Measurements from ENCODE around the gene KIT.

KIT gene

DNA sequence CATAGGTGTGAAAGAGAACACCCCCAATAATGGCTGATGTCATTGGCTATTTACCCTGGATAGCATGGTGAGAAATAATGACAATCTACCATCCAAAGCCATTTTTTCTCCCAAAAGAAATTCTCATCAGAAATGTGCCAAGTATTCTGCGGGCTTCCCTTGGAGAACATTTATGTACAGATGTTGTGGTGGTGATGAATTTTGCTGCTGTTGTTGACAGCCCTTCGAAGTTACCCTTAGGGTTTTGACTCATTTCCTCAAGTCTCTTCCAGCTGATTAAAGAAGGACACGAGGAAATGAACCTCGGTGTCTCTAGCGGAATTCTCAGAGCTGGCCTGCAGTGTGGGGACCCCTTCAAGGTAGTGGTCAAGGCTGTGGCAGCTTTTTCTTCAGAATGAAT, 3.4 kb downstream of the KIT start:
- no peak for DNase-seq

DNA sequence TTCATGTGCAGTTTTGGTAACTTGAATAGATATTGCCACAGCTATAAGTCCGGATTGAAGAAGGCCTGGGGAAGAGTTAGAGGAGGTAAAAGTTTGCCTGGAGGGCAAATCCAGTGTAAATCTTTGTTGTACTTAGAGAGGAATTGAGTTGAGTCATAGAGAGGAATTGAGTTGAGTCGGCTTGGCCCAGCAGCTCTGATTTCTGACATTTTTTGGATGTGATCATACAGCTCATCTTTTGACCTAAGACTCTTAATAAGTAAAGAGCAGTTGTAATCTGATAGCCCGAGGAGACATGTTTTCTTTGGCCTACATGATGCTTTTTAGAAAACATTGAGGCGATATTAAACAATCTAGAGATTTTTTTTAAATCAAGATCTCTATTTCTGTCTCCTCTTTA, 3.9 kb downstream of the KIT start:
- DNase-seq = no peak

DNA sequence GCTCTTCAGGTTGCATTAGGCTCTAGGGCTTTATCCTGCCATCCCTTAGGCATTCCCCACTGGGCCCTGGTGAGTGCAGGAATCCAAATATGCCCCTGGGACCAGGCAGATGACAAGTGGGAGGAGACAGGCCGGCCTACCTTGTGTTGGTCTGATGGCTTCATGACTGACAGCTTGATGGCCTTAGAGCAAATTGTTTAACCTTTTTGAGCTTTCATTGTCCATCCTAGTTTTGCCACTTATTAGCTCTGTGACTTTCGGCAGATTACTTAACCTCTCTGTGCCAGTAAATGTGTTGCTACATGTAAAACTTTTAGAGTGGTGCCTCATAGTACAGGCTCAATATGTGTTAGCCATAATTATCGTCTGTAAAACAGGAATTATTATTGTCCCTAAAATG, 4.4 kb downstream of the KIT start:
- DNase-seq = no peak

DNA sequence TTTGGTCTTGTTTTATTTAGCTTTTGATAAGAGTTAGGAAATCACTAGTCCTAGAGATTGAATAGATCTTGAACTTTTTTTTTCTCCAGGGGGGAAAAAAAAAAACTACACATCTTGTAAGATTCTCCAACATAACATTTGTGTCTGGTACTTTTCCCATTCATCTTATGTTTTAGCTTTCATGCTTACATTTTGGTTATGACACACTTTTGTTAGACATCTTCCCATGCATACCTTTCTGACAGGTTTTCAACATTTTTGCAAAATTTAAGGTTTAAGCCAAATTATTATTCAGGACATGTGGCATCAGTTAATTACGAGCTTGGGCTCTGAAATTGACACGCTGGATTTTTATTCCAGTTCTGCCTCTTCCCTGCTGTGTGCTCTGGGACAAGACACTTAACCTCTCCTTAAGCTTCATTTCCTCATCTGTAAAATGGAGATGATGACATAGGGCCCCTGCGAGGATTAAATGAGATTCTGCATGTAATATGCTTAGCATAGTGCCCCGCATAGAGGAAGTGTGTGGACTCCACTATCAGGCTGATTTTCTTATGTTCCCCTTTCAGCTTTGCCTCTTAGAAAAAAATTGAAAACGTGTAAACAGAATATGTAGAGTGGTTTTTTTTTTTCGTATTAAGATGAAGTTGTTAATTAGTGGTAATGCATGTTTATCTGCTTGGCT, 5.3 kb downstream of the KIT start:
- peak; percentile 63 for DNase-seq

DNA sequence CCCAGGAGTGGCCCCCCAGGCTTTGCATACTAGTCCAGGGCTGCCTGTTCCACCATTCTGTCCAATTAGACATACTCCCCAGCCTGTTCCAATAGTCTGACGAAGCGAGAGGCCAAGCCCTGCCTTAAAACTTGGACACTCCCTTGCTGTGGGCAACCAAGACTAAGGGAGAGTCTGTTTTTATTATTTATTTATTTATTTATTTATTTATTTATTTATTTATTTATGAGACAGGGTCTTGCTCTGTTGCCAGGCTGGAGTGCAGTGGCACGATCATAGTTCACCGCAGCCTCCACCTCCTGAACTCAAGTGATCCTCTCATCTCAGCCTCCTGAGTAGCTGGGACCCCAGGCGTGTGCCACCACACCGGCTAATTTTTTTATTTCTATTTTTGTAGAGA, 6.6 kb downstream of the KIT start:
- DNase-seq = no peak

DNA sequence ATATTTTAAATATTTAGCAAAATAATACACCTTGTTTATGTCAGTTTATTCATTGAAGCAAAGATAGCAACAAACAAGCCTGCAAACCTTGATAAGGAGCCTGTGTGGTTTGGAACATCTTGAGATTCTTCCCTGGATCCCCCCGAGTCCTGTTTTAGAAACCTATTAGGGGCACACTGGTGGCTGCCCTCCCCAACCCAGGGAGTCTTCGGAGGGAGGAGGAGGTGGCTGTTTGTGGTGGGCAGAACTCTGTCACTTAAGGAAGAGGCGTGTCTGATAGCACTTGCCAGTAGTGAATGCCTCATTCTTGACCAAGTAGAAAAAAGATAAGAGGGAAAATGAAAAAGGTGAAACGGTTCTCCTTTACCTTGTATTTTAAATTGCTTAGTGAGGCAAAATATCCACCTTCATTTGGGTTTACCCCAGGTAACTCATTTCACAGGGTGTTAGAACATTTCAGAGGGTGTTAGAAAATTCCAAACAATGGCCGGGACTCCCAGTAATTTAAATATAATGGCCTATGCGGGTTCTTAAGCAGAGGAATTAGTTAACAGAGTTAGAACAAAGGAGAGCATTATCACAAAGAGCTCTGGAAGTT, 10.4 kb downstream of the KIT start:
- peak; percentile 84 for DNase-seq

DNA sequence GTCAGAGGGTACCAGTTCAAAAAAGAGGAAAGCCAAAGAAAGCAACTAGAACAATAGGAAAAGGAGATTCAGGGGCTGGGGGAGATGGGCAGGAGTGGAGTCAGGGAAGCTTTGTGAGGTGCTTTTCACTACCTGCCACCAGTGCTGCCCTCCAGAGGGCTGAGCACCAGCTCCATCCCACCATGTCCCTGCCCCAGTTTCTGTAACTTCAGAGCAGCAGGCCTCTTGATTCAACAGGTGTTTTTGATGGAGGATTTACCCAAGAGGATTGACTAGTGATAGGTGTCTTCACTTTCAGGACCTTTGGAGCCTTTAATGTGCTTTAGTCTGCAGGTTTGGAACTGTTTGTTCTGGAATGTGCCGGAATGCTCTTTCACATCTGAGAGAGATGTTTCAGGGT, 12.1 kb downstream of the KIT start:
- no peak for DNase-seq

DNA sequence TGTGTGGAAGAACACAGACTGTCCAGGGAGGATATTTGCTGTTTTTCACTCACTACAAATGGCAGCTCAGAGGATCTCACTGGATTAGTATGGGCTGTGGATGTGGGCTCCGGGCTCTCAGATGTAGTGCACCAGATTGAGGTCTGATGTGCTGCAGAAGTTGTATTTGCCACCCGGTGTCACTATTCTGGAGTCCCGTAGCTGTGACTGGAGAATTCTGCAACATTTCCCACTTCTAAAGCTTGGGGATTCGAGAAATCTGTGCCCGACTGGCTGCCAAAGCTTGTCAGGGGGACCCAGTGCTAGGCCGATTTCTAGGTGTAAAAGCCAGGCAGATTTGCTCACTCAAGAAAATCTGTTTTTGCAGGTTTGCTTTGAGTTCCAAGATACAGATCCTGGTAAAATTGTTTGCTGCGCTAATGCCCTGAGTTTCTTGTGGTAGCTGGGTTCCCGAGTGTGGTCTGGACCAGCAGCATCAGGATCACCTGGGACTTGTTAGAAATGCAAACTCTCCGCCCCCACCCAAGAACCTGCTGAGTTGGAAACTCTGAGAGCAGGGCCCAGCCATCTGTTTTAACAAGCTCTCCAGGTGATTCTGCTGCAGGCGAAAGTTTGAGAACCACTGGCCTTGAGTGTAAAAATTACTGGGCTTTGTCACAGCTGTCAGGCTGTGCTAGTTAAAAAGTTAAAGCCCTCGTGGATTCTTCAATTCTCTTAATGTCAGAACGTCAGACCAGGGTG, 18.1 kb downstream of the KIT start:
- DNase-seq = no peak

DNA sequence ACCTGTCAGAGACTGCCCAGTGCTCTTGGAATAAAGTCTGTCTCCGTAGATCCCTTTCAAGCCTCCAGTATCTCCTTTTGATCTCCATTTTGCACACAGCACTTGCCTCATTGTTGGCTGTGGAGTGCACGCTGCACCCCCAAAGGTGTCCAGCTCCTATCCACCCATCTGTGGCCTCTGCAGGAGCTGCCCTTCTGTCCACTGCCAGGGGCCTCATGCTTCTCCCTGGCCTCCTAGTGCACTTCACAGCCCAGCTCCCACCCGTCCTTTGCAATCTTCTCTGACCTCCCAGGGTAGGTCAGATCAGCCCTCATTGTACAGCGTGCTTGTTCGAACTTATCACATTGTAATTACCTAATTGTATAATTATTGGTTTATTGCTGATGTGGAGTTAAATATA, 18.9 kb downstream of the KIT start:
- no peak for DNase-seq

DNA sequence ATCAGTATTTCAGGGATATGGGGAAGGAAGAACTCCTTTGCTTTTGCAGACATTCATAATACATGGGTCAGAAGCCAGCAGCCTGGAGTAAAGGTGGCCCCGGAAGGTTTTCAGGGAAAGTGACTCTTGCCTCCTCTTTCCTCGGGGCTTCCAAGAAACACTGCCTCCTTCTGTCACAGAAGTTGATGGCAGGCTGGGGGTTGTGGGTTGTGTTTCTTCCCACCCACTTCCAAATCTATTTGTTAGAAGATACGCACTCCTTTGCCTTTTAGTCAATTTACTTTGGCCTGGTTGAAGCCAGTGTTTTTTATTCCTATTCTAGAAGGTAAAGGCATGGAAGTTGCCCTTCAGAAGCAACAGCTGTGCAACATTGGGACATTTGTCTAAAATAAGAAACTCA, 19.7 kb downstream of the KIT start:
- DNase-seq = peak; percentile 35

DNA sequence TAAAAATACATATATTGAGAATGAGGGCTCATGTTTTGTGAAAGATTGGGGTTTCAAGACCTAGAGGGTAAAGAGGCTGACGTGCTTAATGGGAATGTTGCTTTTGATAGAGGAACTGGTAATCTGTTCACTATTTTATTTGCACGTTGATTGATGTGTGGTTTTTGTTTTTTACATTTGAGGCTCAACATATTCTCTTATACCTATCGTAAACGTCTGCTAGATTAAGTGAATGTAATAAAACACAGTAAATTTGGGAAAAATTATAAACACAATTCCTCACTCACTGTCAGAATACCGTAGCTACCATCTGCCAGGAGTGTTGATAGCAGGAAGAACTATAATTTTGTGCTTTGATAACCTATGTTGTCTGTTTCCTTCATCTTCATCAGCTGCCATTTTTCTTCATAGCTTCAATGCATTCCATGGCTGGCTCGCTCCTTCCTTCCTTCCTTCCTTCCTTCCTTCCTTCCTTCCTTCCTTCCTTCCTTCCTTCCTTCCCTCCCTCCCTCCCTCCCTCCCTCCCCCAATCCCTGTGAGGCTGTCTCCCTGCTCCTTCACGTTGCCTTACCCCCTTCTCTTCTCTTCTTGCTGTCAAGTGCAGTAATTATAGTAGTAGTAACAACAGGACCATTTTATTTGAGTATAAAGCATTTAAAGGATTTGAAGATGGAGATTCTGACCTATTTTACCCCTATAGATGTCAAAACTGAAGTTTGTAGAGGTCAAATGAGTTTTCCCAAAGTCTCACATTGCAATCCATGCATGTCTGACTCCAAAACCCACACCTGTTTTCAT, 20.3 kb downstream of the KIT start:
- DNase-seq = no peak

DNA sequence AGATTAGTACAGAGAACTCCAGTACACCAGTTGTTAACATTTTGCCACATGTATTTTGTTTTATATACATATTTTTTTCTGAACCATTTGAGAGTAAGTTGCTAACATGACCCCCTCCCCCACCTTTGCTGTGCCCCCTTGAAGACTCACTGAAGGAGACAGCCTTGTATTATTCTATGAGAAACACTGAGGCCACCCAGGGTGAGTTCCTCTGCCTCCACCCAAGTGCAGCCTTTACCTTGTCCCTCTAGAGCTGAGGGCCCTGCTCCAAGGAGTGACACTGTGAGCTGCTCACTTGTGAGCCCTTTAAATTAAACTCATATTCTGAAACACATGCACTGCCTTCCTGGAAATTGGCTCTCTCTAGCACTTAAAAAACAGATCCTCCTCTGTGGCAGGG, 21.1 kb downstream of the KIT start:
- DNase-seq = peak; percentile 33

DNA sequence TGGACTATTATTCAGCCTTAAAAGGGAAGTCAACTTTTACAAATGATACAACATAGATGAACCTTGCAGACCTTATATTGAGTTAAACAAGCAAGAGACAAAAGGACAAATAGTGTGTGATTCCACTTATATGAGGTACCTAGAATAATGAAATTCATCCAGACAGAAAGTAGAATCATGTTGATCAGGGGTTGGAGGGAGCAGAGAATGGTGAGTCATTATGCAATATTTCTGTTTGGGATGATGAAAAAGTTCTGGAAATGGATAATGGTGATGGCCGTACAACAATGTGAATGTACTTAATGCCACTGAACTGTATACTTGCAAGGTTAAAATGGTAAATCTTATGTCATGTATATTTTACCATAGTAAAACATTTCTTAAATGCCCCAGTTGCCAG, 22.1 kb downstream of the KIT start:
- DNase-seq = no peak

DNA sequence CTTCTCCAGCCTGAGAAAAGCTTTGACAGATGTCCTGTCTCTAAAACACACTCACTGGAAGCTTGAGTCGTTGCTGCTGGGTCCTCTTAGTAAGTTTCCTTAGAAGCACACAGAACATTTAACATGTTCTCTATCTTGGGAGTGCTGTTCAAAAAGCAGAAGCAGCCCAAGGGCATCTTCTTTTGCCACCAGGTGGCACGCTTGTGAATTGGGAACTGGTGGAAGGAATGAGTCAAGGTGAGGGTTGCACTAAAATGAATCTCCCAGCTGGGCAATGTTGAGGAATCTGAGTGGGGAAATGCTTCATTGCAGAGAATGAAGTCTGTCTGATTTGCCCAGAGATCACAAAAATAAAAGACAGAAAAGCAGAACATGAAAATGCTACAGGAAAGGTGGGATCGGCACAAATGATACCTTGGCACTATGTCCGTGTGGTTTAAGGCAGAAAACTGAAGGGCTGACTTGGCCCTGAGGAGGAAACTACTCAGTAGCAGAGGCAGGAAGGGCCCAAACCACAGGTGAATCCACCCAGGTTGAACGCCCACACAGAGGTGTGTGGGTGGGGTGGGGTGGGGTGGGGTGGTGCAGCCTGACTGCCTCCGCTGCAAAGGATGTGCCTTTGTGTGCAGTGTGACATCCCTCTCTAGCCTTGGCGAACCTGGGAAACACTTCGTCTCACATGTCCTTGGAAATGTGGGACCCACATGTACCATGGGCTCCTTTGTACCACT, 26.0 kb downstream of the KIT start:
- DNase-seq = peak; percentile 72

DNA sequence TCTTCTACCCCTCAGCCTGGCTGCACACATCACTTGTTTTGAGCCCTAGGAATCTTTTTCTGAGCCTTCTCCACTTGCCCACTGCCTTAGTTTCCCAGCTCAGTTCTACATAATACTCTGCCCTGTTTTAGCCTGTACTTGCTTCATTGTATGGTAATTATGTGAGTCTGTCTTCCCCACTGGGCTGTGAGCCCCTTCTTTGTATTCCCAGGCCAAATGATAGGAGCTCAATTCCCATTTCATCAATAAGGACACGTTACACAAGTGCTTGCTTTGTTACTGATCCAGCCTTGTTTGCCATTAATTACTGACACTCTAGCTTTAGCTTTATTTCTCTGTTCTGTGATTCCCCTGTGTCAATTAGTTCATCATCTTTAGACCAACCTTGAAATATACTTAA, 28.1 kb downstream of the KIT start:
- DNase-seq = no peak

DNA sequence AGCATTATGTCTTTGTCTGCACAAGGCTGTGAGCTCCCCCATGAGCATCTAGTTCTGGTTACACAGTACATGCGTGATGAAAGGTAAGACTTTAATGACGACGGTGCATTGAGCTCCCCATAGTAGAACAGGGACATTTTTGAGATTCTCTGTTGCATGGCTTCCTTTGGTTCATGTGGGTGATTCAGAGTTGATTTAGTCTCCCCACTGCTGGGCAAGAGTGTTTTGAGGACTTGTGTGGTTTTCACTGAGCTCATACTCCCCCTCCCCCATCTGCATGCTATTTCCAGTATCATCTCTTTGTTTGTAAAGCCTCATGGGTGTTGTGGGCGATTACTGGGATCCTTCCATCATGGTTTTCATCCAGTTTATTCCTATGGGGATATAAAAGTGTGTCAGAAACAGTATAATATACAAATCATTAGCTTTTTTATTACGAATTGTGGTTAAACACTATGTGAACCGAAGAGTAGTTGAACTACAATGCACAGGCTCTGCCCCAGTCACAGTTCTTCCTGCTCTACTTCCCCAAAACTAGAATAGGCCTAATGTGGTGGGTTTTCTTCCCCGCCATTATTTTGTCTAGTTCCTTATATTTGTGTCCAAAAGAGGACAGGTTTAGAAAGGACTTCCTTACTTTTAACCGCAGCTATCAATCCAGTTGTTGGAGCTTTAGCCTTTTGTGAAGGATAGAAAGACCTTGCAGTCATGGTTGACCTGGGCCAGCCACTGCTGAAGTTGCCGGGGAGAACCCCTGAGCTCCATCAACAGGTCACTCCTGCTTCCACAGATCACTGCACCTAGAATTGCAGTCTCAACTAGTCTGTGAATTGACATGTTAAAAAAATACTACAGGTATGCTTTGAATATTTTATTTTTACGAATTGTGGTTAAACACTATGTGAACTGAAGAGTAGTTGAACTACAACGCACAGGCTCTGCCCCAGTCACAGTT, 30.4 kb downstream of the KIT start:
- peak; percentile 40 for DNase-seq

DNA sequence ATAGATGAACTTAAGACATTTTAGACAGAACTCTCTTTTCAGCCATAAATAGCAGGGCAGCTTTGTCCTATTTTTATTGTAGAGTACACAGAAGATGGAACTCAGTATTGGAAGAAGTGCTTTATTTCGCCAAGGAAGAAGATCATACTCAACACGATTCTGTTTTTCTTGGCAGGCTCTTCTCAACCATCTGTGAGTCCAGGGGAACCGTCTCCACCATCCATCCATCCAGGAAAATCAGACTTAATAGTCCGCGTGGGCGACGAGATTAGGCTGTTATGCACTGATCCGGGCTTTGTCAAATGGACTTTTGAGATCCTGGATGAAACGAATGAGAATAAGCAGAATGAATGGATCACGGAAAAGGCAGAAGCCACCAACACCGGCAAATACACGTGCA, 37.6 kb downstream of the KIT start:
- DNase-seq = no peak

DNA sequence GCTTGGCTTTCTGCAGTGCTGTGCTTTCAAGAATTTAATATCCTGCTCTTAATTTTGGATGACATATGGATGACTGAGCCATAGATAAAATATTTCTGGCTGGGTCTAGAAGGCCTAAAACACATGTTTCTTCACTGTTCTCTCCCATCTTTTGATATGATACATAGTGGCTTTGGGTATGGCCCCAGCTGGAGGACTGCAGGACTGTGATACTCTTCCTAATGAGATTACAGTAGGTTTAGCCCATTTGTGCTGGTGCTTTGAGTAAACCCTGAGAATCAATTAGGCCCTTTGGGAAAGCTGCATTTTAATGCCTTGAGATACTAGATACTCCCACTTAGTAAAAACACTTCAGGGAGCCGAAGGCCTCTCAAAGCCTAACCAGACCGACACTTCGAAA, 38.0 kb downstream of the KIT start:
- no peak for DNase-seq

DNA sequence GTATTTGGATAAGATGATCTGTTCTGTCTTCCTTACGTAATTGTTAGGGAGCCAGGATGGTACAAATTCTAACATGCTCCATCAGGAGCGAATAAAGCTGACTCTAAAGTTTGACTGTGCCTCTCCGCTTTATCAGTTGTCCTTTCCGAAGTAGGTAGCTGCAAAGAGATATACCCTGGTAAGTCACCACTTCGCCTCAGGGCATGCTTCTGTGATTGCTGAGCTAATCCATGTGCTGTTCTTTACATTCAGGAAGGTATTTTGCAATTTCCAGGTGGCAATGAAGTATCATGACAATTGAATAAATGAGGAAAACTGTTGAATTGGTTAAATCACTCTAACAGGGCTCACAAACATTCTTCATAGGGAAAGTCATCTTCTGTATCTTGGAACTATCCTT, 38.9 kb downstream of the KIT start:
- DNase-seq = no peak

DNA sequence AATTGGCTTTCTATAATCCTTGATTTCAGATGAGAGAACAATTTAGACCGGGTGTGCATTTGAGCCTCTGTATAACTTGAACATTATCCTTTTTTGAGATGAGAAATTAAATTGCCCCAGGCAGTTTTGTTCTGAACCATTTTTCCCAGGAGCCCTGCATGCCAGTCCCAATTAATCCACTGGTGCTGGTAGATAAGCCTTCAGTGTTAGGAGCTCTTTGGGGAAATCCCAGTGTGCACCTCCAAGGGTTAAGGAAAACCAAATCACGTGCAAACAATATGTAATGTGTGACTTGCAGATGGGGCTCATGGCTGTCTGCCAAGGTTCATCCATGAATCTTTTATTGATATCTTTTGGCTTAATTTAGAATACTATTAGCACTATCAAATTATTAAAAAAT, 43.2 kb downstream of the KIT start:
- peak; percentile 19 for DNase-seq

DNA sequence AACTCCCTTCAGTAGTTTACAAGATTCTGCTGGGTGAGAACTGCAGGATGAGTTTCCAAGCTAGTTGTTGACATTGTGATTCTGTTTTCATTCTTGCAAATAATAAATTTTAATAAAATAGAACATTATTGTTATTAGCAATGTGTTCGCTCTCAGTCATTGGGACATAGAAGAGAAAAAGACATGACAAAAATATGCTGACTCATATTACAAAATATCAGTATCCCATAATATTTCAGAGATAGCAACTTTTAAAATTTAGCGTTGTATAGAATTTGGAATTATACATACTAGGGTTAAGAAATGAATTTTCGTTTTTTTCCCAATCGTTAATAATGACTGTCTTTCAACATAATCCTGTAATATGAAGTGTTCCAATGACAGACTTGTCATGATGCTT, 45.4 kb downstream of the KIT start:
- DNase-seq = no peak

DNA sequence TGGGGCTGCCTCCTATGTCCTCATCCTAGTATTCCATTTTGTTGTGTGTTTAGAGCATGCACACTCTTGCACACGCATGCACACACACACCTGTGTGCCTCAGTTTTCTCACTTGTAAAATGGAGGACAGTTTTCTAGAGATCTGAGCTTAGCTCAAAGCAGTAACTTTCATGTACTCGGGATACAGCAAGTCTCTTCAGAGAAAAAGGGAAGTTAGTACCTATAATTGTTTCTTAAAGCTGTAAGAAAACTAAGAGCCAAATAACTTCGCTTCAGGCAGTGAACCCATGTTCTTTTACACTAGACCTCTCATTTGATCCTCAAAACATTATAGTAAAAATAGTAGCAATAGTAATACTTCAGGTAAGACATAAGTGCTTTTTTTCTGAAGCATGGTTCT, 49.6 kb downstream of the KIT start:
- no peak for DNase-seq

Measured in hematopoietic multipotent progenitor cell treated with erythropoietin and hydrocortisone succinate and interleukin-3 and kit ligand, for 8 days (in vitro differentiated cells).